ENCODE results near the gene SYNDIG1. TPM values are rescaled to one million over a fixed set of nuclear protein-coding genes. Genes with fewer than 3 reads are reported as not detected.

Gene SYNDIG1
- polyA plus RNA-seq, 1 experiment = 1.7 TPM

DNA sequence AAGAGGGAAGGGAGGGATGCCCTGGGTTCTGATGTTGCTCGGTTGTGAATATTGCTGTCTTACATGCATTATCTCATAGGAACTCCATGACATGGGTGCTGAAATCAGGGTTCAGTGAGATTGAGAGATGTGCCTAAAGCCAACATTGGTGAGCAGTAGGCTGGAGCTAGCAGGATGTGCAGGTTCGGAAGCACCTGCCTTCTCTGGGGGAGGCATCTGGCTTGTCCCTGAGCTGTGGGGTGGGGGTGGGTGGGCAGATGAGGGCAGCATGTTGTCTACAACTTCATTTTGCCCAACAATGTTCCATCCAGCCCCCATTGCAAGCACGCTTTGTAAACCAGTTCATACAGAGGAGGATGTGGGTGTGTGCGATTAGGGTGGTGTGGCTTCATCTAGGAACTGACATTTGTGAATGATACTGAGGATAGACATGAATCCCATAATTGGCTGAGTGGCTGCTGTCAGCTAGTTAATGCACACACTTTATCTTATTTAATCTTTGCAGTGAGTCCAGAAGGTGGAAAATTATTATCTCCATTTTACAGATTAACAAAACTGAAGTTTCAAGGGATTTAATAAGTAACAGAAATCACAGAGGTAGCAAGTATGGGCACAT is 119.4 kb downstream of the SYNDIG1 start:
- ChIA-PET CTCF (no interaction called here), POLR2A (no interaction called here)
- TF ChIP-seq, protein P1, sequence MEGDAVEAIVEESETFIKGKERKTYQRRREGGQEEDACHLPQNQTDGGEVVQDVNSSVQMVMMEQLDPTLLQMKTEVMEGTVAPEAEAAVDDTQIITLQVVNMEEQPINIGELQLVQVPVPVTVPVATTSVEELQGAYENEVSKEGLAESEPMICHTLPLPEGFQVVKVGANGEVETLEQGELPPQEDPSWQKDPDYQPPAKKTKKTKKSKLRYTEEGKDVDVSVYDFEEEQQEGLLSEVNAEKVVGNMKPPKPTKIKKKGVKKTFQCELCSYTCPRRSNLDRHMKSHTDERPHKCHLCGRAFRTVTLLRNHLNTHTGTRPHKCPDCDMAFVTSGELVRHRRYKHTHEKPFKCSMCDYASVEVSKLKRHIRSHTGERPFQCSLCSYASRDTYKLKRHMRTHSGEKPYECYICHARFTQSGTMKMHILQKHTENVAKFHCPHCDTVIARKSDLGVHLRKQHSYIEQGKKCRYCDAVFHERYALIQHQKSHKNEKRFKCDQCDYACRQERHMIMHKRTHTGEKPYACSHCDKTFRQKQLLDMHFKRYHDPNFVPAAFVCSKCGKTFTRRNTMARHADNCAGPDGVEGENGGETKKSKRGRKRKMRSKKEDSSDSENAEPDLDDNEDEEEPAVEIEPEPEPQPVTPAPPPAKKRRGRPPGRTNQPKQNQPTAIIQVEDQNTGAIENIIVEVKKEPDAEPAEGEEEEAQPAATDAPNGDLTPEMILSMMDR (IDR thresholded peaks at IDR 0.05; ENCODE audit: insufficient read depth, low read depth, low read length) = no peak
- Histone ChIP-seq H3K36me3 (ENCODE audit: control insufficient read depth, insufficient read depth, low read length) (no peaks in the 10 kb centered on the region; the same call in 1 of the 2 replicates), H3K27me3 (ENCODE audit: control insufficient read depth, insufficient read depth, low read length) (no peaks in the 10 kb centered on the region), H3K4me3 (ENCODE audit: low read depth, low read length) (no peak overlapping the region)
- DNase-seq (ENCODE audit: low read depth) = no peak

DNA sequence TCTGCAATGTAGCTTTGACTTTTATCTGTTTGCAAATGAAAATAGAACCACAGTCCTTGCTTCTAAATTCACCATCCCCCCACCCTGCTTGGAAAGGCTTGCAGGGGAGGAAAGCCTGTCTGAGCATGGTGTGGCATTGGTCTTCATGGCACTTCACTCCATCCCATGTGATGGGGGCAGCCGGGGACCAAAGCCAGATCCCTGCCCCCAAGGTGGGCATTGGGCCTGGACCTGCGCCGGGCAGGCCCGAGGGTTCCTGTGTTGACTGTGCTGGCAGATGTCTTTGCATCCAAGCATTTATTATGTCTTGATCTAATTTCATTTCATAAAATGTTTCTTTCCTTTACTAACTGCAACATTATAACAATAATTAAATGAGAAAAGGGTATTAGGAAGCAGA is 120.0 kb downstream of the SYNDIG1 start:
- CTCF ChIA-PET = no interaction called here
- POLR2A ChIA-PET = no interaction called here
- H3K4me3 ChIP-seq (ENCODE audit: low read depth, low read length) = no peak overlapping the region
- TF ChIP-seq, protein P1 (IDR thresholded peaks at IDR 0.05; ENCODE audit: insufficient read depth, low read depth, low read length) = no peak
- no peaks in the 10 kb centered on the region for H3K27me3 ChIP-seq (ENCODE audit: control insufficient read depth, insufficient read depth, low read length)
- no peak for DNase-seq (ENCODE audit: low read depth)
- no peaks in the 10 kb centered on the region; the same call in 1 of the 2 replicates for H3K36me3 ChIP-seq (ENCODE audit: control insufficient read depth, insufficient read depth, low read length)

DNA sequence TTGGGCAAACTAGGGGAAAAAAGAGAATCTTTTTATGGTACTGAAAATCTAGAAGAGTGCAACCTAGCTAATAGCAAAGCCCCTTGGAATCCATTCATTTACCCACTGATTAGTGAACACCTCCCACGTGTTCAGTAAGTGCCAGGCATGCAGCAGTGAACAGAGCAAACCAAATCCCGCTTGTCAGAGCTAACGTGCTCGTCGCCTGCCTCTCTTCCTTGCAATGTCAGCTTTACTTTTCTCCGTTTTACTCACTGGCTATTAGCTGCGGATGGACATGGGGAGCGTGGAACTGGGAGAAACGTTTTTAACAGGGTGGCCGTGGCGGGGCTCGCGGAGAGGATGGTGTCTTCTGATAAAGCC is 120.4 kb downstream of the SYNDIG1 start:
- Histone ChIP-seq H3K4me3 (ENCODE audit: low read depth, low read length) (no peak overlapping the region), H3K36me3 (ENCODE audit: control insufficient read depth, insufficient read depth, low read length) (no peaks in the 10 kb centered on the region; the same call in 1 of the 2 replicates), H3K27me3 (ENCODE audit: control insufficient read depth, insufficient read depth, low read length) (no peaks in the 10 kb centered on the region)
- CTCF ChIA-PET = interaction anchor here (1.0 kb wide), 1 partner anchor 13 kb away, joined by 3 read pairs; no protein-coding TSS in a partner anchor
- TF ChIP-seq, protein P1 (IDR thresholded peaks at IDR 0.05; ENCODE audit: insufficient read depth, low read depth, low read length) = no peak
- POLR2A ChIA-PET = no interaction called here
- DNase-seq (ENCODE audit: low read depth) = no peak

DNA sequence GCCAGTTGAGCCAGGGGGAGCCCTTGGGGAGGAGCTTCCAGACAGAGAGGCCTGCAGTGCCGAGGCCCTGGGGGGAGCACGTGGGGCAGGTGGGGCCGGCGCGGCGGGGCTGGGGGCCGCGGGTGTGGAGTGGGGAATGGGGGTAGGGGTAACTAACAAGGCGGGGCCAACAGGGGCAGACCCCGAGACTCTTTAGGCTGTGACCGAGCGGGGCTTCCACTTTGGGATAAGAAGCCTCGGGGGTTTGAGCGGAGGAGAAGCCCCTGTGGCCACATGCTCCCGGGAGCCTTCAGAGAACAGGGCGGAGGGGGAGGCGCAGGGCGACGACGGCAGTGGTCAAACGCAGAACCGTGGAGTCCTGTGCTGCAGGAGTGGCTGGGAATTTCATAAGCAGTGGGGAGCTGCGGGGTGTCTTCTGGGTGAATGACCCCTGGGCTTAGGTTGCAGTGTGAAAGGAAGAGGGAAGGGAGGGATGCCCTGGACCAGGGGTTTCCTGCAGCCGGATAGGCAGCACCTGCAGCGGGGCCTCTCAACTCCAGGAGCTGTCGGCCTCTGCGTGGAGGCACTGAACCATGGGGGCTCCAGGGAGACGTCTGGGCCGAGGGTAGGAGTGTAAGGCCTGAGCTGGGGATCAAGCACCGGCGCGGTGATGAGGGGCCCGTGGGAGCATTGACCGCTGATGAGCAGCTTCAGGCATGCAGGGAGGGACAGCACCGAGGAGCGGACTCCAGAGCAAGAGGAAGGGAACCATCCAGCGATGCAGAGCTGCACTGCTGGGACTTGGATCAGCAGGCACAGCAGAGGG is 121.0 kb downstream of the SYNDIG1 start:
- Histone ChIP-seq H3K27me3 (ENCODE audit: control insufficient read depth, insufficient read depth, low read length) (no peaks in the 10 kb centered on the region), H3K36me3 (ENCODE audit: control insufficient read depth, insufficient read depth, low read length) (no peaks in the 10 kb centered on the region; the same call in 1 of the 2 replicates), H3K4me3 (ENCODE audit: low read depth, low read length) (no peak overlapping the region)
- TF ChIP-seq, protein P1 (IDR thresholded peaks at IDR 0.05; ENCODE audit: insufficient read depth, low read depth, low read length) = no peak
- POLR2A ChIA-PET = no interaction called here
- DNase-seq (ENCODE audit: low read depth) = no peak
- CTCF ChIA-PET = interaction anchor here (0.6 to 1.0 kb wide), 2 partner anchors 12 to 22 kb away, joined by 3 read pairs; no protein-coding TSS in a partner anchor

DNA sequence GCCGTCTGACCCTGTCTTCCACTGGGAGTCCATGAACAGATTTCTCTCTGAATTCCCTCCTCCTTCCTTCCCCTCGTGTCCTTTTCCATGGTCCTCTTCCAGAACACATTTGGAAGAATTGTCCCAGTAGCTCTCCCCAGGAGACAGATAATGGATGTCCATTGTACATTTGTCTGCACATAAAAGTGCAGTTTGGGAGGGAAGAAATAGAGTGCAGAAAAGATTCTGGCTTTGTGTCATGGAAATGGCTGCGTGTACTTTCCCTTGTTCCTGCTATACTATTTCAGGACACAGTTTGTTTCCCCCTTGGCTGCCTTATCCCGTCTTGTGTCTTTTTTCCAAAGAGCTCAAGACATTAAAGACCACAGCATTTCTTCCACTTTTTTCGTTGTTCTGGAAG is 127.6 kb downstream of the SYNDIG1 start:
- CTCF ChIA-PET = no interaction called here
- Histone ChIP-seq H3K27me3 (ENCODE audit: control insufficient read depth, insufficient read depth, low read length) (no peaks in the 10 kb centered on the region), H3K4me3 (ENCODE audit: low read depth, low read length) (no peak overlapping the region), H3K36me3 (ENCODE audit: control insufficient read depth, insufficient read depth, low read length) (no peaks in the 10 kb centered on the region)
- no peak for DNase-seq (ENCODE audit: low read depth)
- TF ChIP-seq, protein P1 (IDR thresholded peaks at IDR 0.05; ENCODE audit: insufficient read depth, low read depth, low read length) = no peak
- POLR2A ChIA-PET = no interaction called here

Data from BJ (cell line).